Measurements from ENCODE around the gene ARL4A.
"Not testable (repeated sequence)": the region's sequence is repeated elsewhere in the genome, so short reads cannot be mapped to it uniquely, and the experiment has no call there.

ARL4A gene

DNA sequence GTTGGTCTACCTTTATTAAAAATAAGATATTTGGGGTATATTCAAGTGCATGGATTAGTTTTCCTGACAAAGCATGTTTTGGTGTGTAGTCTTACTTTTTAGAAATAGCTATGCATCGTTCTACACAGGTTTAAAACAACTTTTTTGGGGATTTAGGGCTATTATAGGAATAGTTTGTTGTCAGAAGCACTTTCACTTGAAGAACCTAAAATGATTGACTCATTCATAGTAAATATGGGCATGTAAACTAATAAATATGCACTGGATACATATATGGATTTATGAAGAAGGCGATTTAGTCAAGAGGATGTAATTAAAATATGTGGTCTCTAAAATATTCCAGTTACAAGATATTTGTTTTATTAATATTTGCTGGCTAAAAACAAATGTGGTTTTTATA, 2.0 kb downstream of the ARL4A start:
- ChIA-PET POLR2A (no interaction called here), CTCF (interaction anchor here (0.7 to 1.7 kb wide), 3 partner anchors 10 to 28 kb away, joined by 3 to 4 read pairs (median 3); no protein-coding TSS in a partner anchor)
- DNase-seq (ENCODE audit: low read depth, low spot score) = no peak
- TF ChIP-seq, protein P1, sequence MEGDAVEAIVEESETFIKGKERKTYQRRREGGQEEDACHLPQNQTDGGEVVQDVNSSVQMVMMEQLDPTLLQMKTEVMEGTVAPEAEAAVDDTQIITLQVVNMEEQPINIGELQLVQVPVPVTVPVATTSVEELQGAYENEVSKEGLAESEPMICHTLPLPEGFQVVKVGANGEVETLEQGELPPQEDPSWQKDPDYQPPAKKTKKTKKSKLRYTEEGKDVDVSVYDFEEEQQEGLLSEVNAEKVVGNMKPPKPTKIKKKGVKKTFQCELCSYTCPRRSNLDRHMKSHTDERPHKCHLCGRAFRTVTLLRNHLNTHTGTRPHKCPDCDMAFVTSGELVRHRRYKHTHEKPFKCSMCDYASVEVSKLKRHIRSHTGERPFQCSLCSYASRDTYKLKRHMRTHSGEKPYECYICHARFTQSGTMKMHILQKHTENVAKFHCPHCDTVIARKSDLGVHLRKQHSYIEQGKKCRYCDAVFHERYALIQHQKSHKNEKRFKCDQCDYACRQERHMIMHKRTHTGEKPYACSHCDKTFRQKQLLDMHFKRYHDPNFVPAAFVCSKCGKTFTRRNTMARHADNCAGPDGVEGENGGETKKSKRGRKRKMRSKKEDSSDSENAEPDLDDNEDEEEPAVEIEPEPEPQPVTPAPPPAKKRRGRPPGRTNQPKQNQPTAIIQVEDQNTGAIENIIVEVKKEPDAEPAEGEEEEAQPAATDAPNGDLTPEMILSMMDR (IDR thresholded peaks at IDR 0.05; ENCODE audit: insufficient read depth, low read length, missing control alignments) = no peak
- H3K4me3 ChIP-seq (ENCODE audit: low read depth, low read length) = no peak overlapping the region

DNA sequence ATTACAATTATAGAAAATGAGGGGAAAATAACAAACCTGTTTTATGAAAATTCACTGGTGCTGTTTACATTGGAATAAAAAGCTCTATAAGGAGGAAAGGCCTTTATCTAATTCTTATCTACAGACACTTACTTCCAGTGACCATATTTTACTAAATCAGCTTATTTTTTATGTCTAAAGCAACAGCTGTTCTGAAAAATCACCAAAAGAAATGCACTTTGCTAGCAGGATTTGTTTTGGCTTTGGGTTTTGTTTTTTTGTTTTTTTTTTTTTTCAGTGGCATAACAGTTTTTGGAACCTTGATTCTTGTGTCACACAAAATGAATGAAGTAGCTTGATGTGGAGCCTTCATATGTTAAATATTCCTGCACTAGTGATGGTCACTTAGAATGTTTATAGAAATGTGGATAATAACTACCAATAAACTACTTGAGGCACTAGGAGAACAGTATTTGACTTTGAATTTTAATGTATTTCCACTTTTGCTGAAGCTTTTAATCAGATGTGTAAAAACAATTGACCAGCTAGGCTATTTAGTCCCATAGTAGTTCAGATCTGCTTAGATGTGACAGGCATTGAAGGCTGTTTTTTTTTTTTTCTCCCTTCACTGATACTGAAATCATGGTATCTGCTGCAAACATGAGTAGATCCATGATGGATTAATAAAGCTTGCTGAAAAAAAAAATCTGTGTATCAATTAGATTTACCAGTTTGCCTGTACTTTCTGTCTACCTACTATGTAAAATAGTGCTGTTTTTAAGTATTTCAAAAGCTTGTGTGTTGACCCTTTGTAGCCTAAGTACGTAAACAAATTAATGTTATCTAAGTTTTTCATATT, 2.8 kb downstream of the ARL4A start:
- H3K4me3 ChIP-seq (ENCODE audit: low read depth, low read length) = no peak overlapping the region
- TF ChIP-seq, protein P1 (IDR thresholded peaks at IDR 0.05; ENCODE audit: insufficient read depth, low read length, missing control alignments) = no peak
- ChIA-PET CTCF (interaction anchor here (0.6 to 1.7 kb wide), 4 partner anchors 9 to 573 kb away, joined by 3 to 4 read pairs (median 3); no protein-coding TSS in a partner anchor), POLR2A (no interaction called here)
- no peak for DNase-seq (ENCODE audit: low read depth, low spot score)

DNA sequence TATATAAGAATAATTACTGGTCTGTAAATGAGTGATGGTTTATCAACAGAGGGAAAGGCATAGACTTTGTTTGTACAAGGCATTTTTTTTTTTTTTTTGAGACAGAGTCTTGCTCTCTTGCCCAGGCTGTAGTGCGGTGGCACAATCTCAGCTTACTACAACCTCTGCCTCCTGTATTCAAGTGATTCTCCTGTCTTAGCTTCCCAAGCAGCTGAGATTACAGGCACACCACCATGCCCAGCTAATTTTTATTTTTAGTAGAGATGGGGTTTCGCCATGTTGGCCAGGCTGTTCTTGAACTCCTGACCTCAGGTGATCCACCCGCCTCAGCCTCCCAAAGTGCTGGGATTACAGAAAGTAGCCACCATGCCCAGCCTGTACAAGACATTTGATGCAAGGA, 4.0 kb downstream of the ARL4A start:
- H3K4me3 ChIP-seq (ENCODE audit: low read depth, low read length); CTCF ChIA-PET; DNase-seq (ENCODE audit: low read depth, low spot score); POLR2A ChIA-PET: not testable (repeated sequence)

DNA sequence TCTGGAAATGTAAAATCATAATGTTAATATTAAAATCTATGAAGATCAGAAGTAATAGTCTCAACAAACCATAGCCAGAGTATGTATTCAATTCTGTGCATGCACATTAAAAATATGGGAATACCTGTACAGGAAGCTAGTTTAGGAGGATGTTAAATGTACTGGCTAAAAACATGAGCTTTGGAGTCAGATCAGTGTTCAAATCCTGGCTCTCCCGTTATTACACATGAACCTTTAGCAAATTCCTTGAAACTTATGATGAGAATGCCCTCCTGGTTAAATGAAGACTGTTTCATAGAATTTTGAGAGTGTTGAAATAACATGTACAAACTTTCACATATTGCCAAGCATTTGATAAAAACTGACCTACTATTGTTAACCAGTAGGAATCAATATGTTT, 4.6 kb downstream of the ARL4A start:
- POLR2A ChIA-PET = no interaction called here
- H3K4me3 ChIP-seq (ENCODE audit: low read depth, low read length) = no peak overlapping the region
- TF ChIP-seq, protein P1 (IDR thresholded peaks at IDR 0.05; ENCODE audit: insufficient read depth, low read length, missing control alignments) = no peak
- CTCF ChIA-PET = no interaction called here
- no peak for DNase-seq (ENCODE audit: low read depth, low spot score)

DNA sequence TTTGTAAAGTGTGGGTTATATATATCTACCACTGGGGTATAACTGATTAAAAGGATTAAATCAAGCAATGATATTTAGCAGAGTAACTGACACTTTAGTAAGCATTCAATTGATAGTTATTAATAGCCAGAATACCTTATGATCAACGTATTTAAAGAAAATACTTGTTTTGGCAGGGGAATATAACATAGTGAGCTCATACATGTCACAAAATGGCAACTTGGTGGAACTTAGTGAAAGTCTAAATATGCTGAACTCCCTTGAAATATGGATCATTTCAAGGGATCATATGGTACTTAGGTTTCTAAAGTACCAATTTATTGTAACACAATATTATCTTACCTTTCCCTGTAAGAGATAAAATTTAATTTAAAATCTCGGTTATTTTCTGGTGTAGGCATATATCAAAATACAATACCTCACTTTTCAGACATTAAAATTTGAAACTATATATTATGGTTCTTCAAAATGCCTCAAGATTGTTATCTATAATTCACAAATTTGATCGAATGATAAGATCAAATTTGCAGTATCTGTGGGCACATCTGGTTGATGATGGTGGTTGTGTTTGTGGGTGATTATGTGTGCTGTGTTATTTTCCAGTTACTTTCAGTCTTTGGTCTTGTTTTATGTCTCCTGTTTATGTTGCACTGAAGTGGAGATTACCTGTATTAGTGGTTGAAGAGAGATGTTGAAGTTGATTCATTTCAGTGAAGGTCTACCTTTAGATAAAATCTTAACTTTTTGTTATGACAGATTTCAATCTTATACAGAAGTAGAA, 5.2 kb downstream of the ARL4A start:
- H3K4me3 ChIP-seq (ENCODE audit: low read depth, low read length) = no peak overlapping the region
- TF ChIP-seq, protein P1 (IDR thresholded peaks at IDR 0.05; ENCODE audit: insufficient read depth, low read length, missing control alignments) = no peak
- no peak for DNase-seq (ENCODE audit: low read depth, low spot score)
- ChIA-PET POLR2A (no interaction called here), CTCF (no interaction called here)

DNA sequence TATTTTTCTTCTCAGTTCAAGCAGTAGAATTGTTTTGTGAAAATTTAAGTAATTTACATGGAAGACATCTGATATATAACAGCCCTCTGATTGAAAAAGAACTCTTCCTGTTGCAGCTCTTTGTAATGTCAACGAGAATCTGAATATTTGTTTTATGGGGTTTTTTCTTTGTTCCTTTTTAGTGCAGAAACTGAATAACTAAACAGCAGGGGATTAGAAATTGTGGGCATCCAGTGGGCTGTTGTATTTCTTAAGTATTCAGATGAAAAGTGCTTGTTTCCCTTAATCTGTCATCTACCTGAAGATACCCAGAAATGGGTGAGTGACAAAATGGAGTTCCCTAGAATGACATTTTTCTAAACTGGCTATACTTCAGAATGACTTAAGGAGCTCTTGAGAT, 7.4 kb downstream of the ARL4A start:
- POLR2A ChIA-PET = no interaction called here
- CTCF ChIA-PET = interaction anchor here (1.5 kb wide), 1 partner anchor 8 kb away, joined by 5 read pairs; no protein-coding TSS in a partner anchor
- no peak overlapping the region for H3K4me3 ChIP-seq (ENCODE audit: low read depth, low read length)
- TF ChIP-seq, protein P1 (IDR thresholded peaks at IDR 0.05; ENCODE audit: insufficient read depth, low read length, missing control alignments) = no peak
- no peak for DNase-seq (ENCODE audit: low read depth, low spot score)
